Measurements from ENCODE around the gene FAM204A. TPM values are rescaled to one million over a fixed set of nuclear protein-coding genes. Genes with fewer than 3 reads are reported as not detected.

FAM204A gene
- total RNA-seq, 1 donor from 2014 or later, result 43.6 TPM

DNA sequence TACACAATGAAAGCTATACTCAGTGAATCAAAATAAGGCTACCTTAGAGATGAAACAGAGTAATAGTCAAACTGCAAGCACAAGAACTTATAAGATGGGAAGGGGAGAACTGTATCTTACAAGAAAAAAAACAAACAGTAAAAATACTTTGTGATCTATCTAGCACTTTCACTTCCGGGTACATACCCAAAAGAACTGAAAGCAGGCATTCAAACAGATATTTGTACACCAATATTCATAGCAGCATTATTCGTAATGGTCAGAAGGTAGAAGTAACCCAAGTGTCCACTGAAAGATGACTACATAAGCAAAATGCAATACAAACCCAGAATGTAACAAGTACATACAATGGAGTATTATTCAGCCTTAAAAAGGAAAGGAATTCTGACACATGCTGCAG lies 18.0 kb downstream of the FAM204A start:
- Mint-ChIP-seq H3K27ac (ENCODE audit: unreplicated experiment) (no peak overlapping the region), H3K4me3 (ENCODE audit: unreplicated experiment) (no peak overlapping the region), H3K27me3 (ENCODE audit: unreplicated experiment) (no peaks in the 10 kb centered on the region), H3K4me1 (ENCODE audit: low read depth, unreplicated experiment) (no peaks in the 10 kb centered on the region), H3K36me3 (ENCODE audit: unreplicated experiment) (no peaks in the 10 kb centered on the region), H3K9me3 (ENCODE audit: unreplicated experiment) (no peaks in the 10 kb centered on the region)
- no peak for DNase-seq
- TF ChIP-seq, protein P1, sequence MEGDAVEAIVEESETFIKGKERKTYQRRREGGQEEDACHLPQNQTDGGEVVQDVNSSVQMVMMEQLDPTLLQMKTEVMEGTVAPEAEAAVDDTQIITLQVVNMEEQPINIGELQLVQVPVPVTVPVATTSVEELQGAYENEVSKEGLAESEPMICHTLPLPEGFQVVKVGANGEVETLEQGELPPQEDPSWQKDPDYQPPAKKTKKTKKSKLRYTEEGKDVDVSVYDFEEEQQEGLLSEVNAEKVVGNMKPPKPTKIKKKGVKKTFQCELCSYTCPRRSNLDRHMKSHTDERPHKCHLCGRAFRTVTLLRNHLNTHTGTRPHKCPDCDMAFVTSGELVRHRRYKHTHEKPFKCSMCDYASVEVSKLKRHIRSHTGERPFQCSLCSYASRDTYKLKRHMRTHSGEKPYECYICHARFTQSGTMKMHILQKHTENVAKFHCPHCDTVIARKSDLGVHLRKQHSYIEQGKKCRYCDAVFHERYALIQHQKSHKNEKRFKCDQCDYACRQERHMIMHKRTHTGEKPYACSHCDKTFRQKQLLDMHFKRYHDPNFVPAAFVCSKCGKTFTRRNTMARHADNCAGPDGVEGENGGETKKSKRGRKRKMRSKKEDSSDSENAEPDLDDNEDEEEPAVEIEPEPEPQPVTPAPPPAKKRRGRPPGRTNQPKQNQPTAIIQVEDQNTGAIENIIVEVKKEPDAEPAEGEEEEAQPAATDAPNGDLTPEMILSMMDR (IDR thresholded peaks at IDR 0.05; ENCODE audit: partially characterized antibody, unreplicated experiment), result no peak

GRCh38 chr10:118321724-118322575 lies 20.2 kb downstream of the FAM204A start:
- DNase-seq, result no peak
- Mint-ChIP-seq H3K4me1 (ENCODE audit: low read depth, unreplicated experiment) (no peaks in the 10 kb centered on the region), H3K4me3 (ENCODE audit: unreplicated experiment) (no peak overlapping the region), H3K27me3 (ENCODE audit: unreplicated experiment) (no peaks in the 10 kb centered on the region), H3K36me3 (ENCODE audit: unreplicated experiment) (no peaks in the 10 kb centered on the region), H3K9me3 (ENCODE audit: unreplicated experiment) (no peaks in the 10 kb centered on the region), H3K27ac (ENCODE audit: unreplicated experiment) (no peak overlapping the region)
- TF ChIP-seq, protein P1 (IDR thresholded peaks at IDR 0.05; ENCODE audit: partially characterized antibody, unreplicated experiment), result no peak

DNA sequence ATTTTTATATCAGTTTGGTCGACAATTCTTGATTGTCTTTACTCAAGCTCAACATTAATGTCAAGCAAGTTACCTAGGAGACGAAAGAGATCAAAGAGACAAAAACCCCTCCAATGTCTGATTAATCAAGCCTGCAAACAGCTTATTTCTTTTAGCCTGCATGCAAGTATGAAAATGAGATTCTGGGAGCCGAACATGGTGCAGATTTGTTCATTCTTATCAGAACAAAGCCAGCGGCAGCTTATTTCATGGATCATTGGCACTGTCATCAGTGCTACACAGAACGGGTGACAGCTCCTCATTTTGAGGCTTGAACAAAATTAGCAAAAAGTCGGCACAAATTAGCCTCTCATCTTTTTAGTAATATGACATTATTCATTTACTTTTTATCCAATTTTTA lies 26.5 kb downstream of the FAM204A start:
- no peak for DNase-seq
- H3K9me3 Mint-ChIP-seq (ENCODE audit: unreplicated experiment), result no peaks in the 10 kb centered on the region
- H3K4me1 Mint-ChIP-seq (ENCODE audit: low read depth, unreplicated experiment), result no peaks in the 10 kb centered on the region
- no peak overlapping the region for H3K27ac Mint-ChIP-seq (ENCODE audit: unreplicated experiment)
- H3K4me3 Mint-ChIP-seq (ENCODE audit: unreplicated experiment), result no peak overlapping the region
- TF ChIP-seq, protein P1 (IDR thresholded peaks at IDR 0.05; ENCODE audit: partially characterized antibody, unreplicated experiment), result no peak
- H3K36me3 Mint-ChIP-seq (ENCODE audit: unreplicated experiment), result no peaks in the 10 kb centered on the region
- no peaks in the 10 kb centered on the region for H3K27me3 Mint-ChIP-seq (ENCODE audit: unreplicated experiment)

GRCh38 chr10:118314882-118315281 lies 27.2 kb downstream of the FAM204A start:
- Mint-ChIP-seq H3K36me3 (ENCODE audit: unreplicated experiment) (no peaks in the 10 kb centered on the region), H3K4me3 (ENCODE audit: unreplicated experiment) (no peak overlapping the region), H3K27ac (ENCODE audit: unreplicated experiment) (no peak overlapping the region), H3K27me3 (ENCODE audit: unreplicated experiment) (peaks cover 1% of the 10 kb centered on the region), H3K9me3 (ENCODE audit: unreplicated experiment) (no peaks in the 10 kb centered on the region), H3K4me1 (ENCODE audit: low read depth, unreplicated experiment) (no peaks in the 10 kb centered on the region)
- TF ChIP-seq, protein P1 (IDR thresholded peaks at IDR 0.05; ENCODE audit: partially characterized antibody, unreplicated experiment), result no peak
- no peak for DNase-seq

- Mint-ChIP-seq H3K27me3 (ENCODE audit: unreplicated experiment) (peaks cover 1% of the 10 kb centered on the region), H3K4me3 (ENCODE audit: unreplicated experiment) (no peak overlapping the region), H3K36me3 (ENCODE audit: unreplicated experiment) (no peaks in the 10 kb centered on the region), H3K9me3 (ENCODE audit: unreplicated experiment) (no peaks in the 10 kb centered on the region), H3K4me1 (ENCODE audit: low read depth, unreplicated experiment) (no peaks in the 10 kb centered on the region), H3K27ac (ENCODE audit: unreplicated experiment) (no peak overlapping the region)
- no peak for DNase-seq
- TF ChIP-seq, protein P1 (IDR thresholded peaks at IDR 0.05; ENCODE audit: partially characterized antibody, unreplicated experiment), result no peak
These were observed 30.6 kb downstream of the FAM204A start for GRCh38 chr10:118311505-118311904.
